HepG2 (cell line): ENCODE data around the gene LRRC25. TPM values are rescaled to one million over a fixed set of nuclear protein-coding genes. Genes with fewer than 3 reads are reported as not detected.

Experiments used
- ARID2 ChIP-seq: sonication (generic); formaldehyde crosslinking; IDR thresholded peaks from 2 replicates; pipeline ENCODE4 v1.8.1; 2022; ENCODE audit warnings: mild to moderate bottlenecking, missing genetic modification reagents, borderline replicate concordance
- BHLHE40 ChIP-seq: IDR thresholded peaks from 2 replicates; pipeline ENCODE4 v1.6.1; 2011; ENCODE audit warnings: low read length, improper control_type of control experiment
- CBFB ChIP-seq: sonication (generic); formaldehyde crosslinking; IDR thresholded peaks from 2 replicates; pipeline ENCODE4 v1.4.0; 2020; ENCODE audit warnings: missing genetic modification reagents
- CBX5 ChIP-seq: sonication (generic); formaldehyde crosslinking; IDR thresholded peaks from 2 replicates; pipeline ENCODE4 v1.4.0; 2020; ENCODE audit warnings: missing genetic modification reagents, borderline replicate concordance
- CCAR2 ChIP-seq: fragments of 200-400 bp; formaldehyde crosslinking; optimal IDR thresholded peaks from 2 replicates; pipeline ENCODE3; 2018; ENCODE audit warnings: low read depth, mild to moderate bottlenecking, low read length, moderate library complexity
- EZH2 ChIP-seq: conservative IDR thresholded peaks from 2 replicates; pipeline ENCODE4 v1.6.1; 2012; ENCODE audit warnings: mild to moderate bottlenecking, low read depth, low read length, moderate library complexity
- GABPB1 ChIP-seq: IDR thresholded peaks from 2 replicates; pipeline ENCODE4 v1.6.1; 2016; ENCODE audit warnings: mild to moderate bottlenecking, missing genetic modification reagents, moderate library complexity, missing compliant biosample characterization
- IRF1 ChIP-seq: sonication (generic); formaldehyde crosslinking; IDR thresholded peaks from 2 replicates; pipeline ENCODE4 v1.4.0; 2020; ENCODE audit warnings: low read depth, mild to moderate bottlenecking, missing genetic modification reagents
- KMT2B ChIP-seq: IDR thresholded peaks from 2 replicates; pipeline ENCODE4 v1.6.1; 2016; ENCODE audit warnings: missing genetic modification reagents, missing compliant biosample characterization
- MAFF ChIP-seq: IDR thresholded peaks from 2 replicates; pipeline ENCODE4 v1.6.1; 2011; ENCODE audit warnings: low read depth, low read length, improper control_type of control experiment
- MTF2 ChIP-seq: sonication (generic); formaldehyde crosslinking; IDR thresholded peaks from 2 replicates; pipeline ENCODE4 v1.5.0; 2020; ENCODE audit warnings: missing genetic modification reagents, borderline replicate concordance
- RBFOX2 ChIP-seq: fragments of 200-400 bp; formaldehyde crosslinking; IDR thresholded peaks from 2 replicates; pipeline ENCODE4 v1.6.1; 2017; ENCODE audit warnings: low read depth, mild to moderate bottlenecking, low read length
- SAP130 ChIP-seq: IDR thresholded peaks from 2 replicates; pipeline ENCODE4 v1.6.1; 2016; ENCODE audit warnings: low read depth
- SOX13 ChIP-seq, 3 experiments: fragments of 450-650 bp in 1 of 3; sonication (generic) in 1 of 3; formaldehyde crosslinking in 1 of 3; IDR thresholded peaks in 2 of 3; conservative IDR thresholded peaks in 1 of 3; 2 replicates each; pipeline versions ENCODE4 v1.5.0 to v1.6.1; 2016 to 2020; ENCODE audit warnings: antibody characterized with exemption in 1 of 3, mild to moderate bottlenecking in 1 of 3, missing compliant biosample characterization in 1 of 3, missing genetic modification reagents in 1 of 3, moderate library complexity in 1 of 3
- SRSF9 ChIP-seq: fragments of 200-400 bp; formaldehyde crosslinking; IDR thresholded peaks from 2 replicates; pipeline ENCODE4 v1.6.1; 2018; ENCODE audit warnings: borderline replicate concordance, mild to moderate bottlenecking, low read depth, low read length; ENCODE audit not compliant: insufficient read depth, poor library complexity, severe bottlenecking
- STAG1 ChIP-seq: sonication (generic); formaldehyde crosslinking; IDR thresholded peaks from 2 replicates; pipeline ENCODE4 v1.4.0; 2020; ENCODE audit warnings: missing genetic modification reagents
- ZIK1 ChIP-seq: sonication (generic); formaldehyde crosslinking; IDR thresholded peaks from 2 replicates; pipeline ENCODE4 v1.5.0; 2020; ENCODE audit warnings: mild to moderate bottlenecking, low read depth, missing genetic modification reagents, borderline replicate concordance
- ZNF224 ChIP-seq: sonication (generic); formaldehyde crosslinking; IDR thresholded peaks from 2 replicates; pipeline ENCODE4 v1.5.0; 2020; ENCODE audit warnings: mild to moderate bottlenecking, missing genetic modification reagents
- ZNF761 ChIP-seq: sonication (generic); formaldehyde crosslinking; conservative IDR thresholded peaks from 2 replicates; pipeline ENCODE4 v1.4.0; 2020; ENCODE audit warnings: mild to moderate bottlenecking, missing genetic modification reagents
- ZNF792 ChIP-seq: IDR thresholded peaks from 2 replicates; pipeline ENCODE4 v1.6.1; 2016
- ZXDC ChIP-seq: sonication (generic); formaldehyde crosslinking; IDR thresholded peaks from 2 replicates; pipeline ENCODE4 v1.5.0; 2020; ENCODE audit warnings: mild to moderate bottlenecking, missing genetic modification reagents
- polyA plus RNA-seq, 8 experiments: library from polyadenylated mRNA; depleted of rRNA in 3 of 8; stranded (reverse) in 7 of 8; unstranded in 1 of 8; fragments of >200 nt; fragmentation: Illumina TruSeq in 4 of 8; extraction: Trizol in 4 of 8; gene quantifications; 2 replicates each; pipeline versions ENCODE4 v1.2.1 to v1.2.3, GENCODE V29; 2011 to 2016; ENCODE audit warnings: low read depth in 4 of 8, missing spikeins in 1 of 8, mixed read lengths in 1 of 8; ENCODE audit not compliant: insufficient read depth in 1 of 8
- total RNA-seq, 5 experiments: library from RNA; depleted of rRNA; stranded (reverse); fragments of >200 nt; fragmentation: Illumina TruSeq; extraction: Trizol; gene quantifications; 2 replicates each; pipeline ENCODE4 v1.2.3, GENCODE V29; 2016; ENCODE audit warnings: low read depth in 1 of 5
- TF ChIP-seq, protein P1 (sequence below), 2 experiments: fragments of 450-650 bp in 1 of 2; sonication (generic) in 1 of 2; formaldehyde crosslinking; IDR thresholded peaks; 2 replicates each; pipeline versions ENCODE4 v1.5.0 to v1.8.0; 2020 to 2022; ENCODE audit warnings: mild to moderate bottlenecking in 1 of 2, missing genetic modification reagents in 1 of 2
- TF ChIP-seq, protein P2 (sequence below): IDR thresholded peaks from 2 replicates; pipeline ENCODE4 v1.6.1; 2016; ENCODE audit warnings: mild to moderate bottlenecking, missing biosample characterization, missing genetic modification reagents
- TF ChIP-seq, protein P3 (sequence below): sonication (generic); formaldehyde crosslinking; conservative IDR thresholded peaks from 2 replicates; pipeline ENCODE4 v1.4.0; 2020; ENCODE audit warnings: missing genetic modification reagents

The LRRC25 gene
- total and polyA plus RNA-seq, 2 of the 13 experiments (the other 11 are each of a cell fraction or from before 2014, with no cell fraction given), result 0.13 to 0.53 TPM

DNA sequence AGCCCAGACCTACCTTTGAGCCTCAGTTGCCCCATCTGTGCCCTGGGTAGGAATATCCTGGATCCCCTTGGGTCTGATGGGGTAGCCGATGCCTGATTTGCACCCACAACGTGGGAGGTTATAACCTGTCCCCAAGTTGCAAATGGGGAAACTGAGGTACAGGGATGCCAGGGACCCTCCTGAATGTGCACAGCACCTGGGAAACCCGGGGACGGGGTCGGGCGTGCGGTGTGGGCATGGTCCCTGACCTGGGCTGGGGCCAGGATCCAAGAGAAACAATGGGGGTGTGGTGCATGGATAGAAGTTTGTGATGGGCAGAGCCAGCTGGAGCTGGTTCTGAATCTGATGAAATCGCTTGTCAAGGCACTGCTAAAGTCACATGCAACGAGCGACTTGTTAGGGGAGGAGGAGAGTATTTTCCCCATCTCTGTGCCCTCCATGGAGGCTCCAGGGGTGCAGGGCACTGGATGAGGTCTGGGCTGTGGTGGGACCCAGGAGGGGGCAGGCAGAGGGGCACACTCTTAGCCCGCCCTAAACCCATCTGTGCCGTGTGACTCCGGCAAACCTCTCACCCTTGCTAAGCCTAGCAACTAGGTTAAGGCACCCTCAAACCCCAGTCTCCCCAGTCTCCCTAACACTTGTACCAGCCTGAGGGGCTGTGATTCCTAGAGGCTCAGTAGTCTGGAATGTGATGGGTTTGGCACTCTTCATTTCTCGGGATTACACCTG is 10.7 kb downstream of the LRRC25 start (continued):
- no peak for TF ChIP-seq SOX13 (IDR thresholded peaks at IDR 0.05)
- TF ChIP-seq SOX13 (CRISPR knock-in tag; conservative IDR thresholded peaks at IDR 0.05 in 1 of 2, IDR thresholded peaks at IDR 0.05 in 1 of 2), result no peak
- TF ChIP-seq, protein P1, sequence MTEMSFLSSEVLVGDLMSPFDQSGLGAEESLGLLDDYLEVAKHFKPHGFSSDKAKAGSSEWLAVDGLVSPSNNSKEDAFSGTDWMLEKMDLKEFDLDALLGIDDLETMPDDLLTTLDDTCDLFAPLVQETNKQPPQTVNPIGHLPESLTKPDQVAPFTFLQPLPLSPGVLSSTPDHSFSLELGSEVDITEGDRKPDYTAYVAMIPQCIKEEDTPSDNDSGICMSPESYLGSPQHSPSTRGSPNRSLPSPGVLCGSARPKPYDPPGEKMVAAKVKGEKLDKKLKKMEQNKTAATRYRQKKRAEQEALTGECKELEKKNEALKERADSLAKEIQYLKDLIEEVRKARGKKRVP (CRISPR knock-in tag; IDR thresholded peaks at IDR 0.05), result no peak
- no peak for TF ChIP-seq ZIK1 (CRISPR knock-in tag)
- no peak for TF ChIP-seq BHLHE40
- TF ChIP-seq, protein P2, sequence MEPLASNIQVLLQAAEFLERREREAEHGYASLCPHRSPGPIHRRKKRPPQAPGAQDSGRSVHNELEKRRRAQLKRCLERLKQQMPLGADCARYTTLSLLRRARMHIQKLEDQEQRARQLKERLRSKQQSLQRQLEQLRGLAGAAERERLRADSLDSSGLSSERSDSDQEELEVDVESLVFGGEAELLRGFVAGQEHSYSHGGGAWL (CRISPR knock-in tag), result no peak
- no peak for TF ChIP-seq ZXDC (CRISPR knock-in tag)
- TF ChIP-seq CCAR2, result no peak
- no peak; the same call in 1 of the 2 replicates for TF ChIP-seq RBFOX2
- no peak for TF ChIP-seq ZNF761
- TF ChIP-seq MAFF, result no peak
- TF ChIP-seq IRF1, result no peak
- no peak for TF ChIP-seq GABPB1
- no peak for TF ChIP-seq CBFB (CRISPR knock-in tag)
- no peak for TF ChIP-seq MTF2 (CRISPR knock-in tag)
- no peak for TF ChIP-seq ZNF792
- TF ChIP-seq STAG1 (CRISPR knock-in tag), result no peak
- TF ChIP-seq, protein P3, sequence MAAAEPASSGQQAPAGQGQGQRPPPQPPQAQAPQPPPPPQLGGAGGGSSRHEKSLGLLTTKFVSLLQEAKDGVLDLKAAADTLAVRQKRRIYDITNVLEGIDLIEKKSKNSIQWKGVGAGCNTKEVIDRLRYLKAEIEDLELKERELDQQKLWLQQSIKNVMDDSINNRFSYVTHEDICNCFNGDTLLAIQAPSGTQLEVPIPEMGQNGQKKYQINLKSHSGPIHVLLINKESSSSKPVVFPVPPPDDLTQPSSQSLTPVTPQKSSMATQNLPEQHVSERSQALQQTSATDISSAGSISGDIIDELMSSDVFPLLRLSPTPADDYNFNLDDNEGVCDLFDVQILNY, result no peak
- TF ChIP-seq EZH2, result no peak
- no peak; the same call in 1 of the 2 replicates for TF ChIP-seq SAP130 (CRISPR knock-in tag)
- TF ChIP-seq ARID2 (CRISPR knock-in tag), result peak; percentile 30; the same call in 1 of the 2 replicates
- TF ChIP-seq SRSF9, result no peak
- TF ChIP-seq ZNF224 (CRISPR knock-in tag), result no peak
- TF ChIP-seq KMT2B (CRISPR knock-in tag), result no peak
- TF ChIP-seq CBX5, result no peak
